NCI-H1930 (cell line): ENCODE results near the gene MLLT10.
A peak's percentile ranks its signal among the peaks of the same experiment; 100 is the strongest.
"Not testable (repeated sequence)": the region's sequence is repeated elsewhere in the genome, so short reads cannot be mapped to it uniquely, and the experiment has no call there.

Experiments used
- DNase-seq, 2 experiments: peaks; one replicate each; lab custom pipeline; 2025; lab: John Stamatoyannopoulos, UW

The MLLT10 gene

DNA sequence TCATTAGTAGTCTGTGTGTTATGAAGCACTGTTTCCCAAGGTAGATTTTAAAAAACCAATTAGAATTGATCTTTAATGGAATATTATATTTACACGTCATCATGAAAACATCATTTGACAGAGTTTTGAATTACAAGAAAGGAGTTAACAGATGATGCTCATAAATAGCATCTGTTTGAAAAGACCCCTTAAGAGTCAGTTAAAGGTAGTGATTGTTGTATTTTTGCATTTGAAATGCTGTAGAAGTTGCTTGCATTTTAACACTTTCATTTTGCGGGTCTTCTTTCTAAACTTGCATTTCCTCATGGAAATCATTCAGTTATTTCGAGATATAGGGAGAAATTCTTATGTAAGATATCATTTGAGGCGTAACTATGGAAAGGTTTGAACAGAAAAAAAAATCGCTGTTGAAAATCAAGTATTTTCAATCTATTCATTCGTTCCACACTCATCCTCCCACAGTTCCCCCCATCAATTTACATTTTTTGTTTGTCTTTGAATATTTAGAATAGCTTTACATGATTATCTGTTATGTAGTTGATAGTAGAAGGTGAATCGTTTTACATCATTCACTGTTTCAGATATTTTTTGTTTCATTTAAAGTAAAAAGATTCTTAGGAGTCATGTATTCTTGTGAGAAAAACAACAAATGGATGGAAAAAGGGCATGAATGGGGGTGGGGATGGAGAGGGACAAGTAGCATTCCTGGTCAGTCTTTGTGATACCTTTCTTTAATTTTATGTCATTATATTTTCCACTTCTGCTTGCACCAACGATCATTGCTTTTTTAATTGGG lies 5.6 kb upstream of the MLLT10 start:
- DNase-seq, result no peak

GRCh38 chr10:21529032-21529910 lies 4.8 kb upstream of the MLLT10 start:
- no peak for DNase-seq

GRCh38 chr10:21530168-21530567 lies 3.9 kb upstream of the MLLT10 start:
- no peak for DNase-seq

DNA sequence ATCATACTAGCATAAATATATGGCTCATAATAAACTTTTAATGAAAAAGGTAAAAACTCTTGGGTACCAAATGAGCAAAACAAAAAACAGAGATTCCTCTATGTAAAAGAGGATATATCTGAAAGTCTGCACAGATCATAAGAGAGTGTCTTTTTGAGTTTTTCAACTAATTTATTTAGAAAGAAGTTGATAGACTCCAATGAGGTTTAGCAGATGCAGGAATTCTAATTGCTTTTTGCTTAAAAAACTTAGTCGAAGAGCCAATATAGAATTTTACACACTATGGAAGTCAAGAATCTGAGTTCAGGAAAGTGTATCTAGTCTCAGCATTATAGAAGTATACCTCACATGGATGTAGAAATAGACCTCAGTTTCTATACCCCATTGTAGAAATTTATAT lies 3.4 kb upstream of the MLLT10 start:
- no peak for DNase-seq

DNA sequence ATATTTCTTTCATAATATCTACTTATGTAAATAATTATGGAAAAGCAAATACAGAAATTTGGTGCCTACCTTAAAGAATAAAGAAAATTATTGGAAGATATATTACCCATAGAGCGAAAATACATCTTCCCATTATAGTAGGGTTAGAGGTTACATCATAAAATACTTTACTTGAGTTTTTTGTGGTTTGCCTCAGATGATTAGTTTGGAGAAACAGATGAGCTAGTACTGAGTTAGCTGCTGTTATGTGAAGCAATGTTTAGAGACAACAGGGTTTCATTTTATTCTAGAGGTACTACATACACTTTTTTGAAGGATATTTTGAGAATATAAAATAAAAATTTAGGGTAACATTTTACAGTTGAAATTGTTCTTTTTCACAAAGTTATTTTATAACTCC lies 2.9 kb upstream of the MLLT10 start:
- DNase-seq, result no peak

DNA sequence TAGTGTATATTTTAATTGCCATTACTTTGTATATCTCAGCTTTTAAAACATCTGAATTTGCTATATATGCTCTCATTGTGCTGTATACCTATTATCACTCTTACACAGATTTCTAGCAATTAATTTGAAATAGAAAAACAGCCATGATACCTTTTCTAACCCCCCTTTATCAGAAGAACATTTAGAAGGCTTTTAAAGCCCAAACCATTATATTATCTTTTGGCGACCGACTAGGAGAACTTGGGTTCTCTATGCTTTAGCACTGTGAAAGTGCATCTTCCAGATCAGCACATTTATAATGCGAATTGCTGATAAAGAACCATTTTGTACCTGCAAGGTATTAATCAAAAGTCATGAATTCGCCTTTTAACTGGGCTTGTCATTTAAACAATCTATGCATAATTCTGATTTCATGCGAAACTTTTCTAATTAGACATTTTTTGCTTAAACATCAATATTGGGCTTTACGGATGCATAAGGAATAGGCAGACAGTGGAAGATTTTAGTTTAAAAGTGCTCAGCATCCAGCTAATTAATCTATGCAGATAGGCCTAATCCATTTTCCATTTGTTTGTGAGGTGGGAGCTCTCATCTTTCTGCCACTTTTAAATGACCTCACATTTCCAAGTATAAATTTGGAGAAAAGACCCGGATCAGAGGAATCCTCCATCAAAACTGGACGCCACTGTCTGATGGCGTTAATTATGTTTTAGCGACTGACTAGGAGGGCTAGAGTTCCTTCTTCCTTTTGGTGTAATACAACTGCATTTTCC lies 1.2 kb upstream of the MLLT10 start:
- DNase-seq, result no peak

GRCh38 chr10:21534280-21534586 lies 201 bp downstream of the MLLT10 start:
- DNase-seq, result no peak

GRCh38 chr10:21534604-21535493 lies 817 bp downstream of the MLLT10 start:
- peak in 1 of 2 experiments; percentile 9 for DNase-seq

GRCh38 chr10:21535494-21535965 lies 1.5 kb downstream of the MLLT10 start:
- DNase-seq, result no peak

- DNase-seq, result not testable (repeated sequence)
These were observed 1.9 kb downstream of the MLLT10 start for GRCh38 chr10:21535976-21536375.

DNA sequence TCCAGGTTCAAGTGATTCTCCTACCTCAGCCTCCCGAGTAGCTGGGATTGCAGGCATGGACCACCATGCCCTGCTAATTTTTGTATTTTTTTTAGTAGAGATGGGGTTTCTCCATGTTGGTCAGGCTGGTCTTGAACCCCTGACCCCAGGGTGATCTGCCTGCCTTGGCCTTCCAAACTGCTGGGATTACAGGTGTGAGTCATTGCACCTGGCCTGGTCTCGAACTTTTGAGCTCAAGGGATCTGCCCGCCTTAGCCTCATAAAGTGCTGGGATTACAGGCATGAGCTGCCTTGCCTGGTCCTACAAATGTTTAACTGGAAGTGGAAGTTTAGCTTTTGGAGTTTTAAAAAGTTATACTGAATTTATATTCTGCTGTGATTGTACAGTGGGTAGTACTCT lies 2.8 kb downstream of the MLLT10 start:
- DNase-seq, result no peak

GRCh38 chr10:21540701-21541100 lies 6.7 kb downstream of the MLLT10 start:
- DNase-seq, result not testable (repeated sequence)

- no peak for DNase-seq
These were observed 13.2 kb downstream of the MLLT10 start for GRCh38 chr10:21547246-21547645.

DNA sequence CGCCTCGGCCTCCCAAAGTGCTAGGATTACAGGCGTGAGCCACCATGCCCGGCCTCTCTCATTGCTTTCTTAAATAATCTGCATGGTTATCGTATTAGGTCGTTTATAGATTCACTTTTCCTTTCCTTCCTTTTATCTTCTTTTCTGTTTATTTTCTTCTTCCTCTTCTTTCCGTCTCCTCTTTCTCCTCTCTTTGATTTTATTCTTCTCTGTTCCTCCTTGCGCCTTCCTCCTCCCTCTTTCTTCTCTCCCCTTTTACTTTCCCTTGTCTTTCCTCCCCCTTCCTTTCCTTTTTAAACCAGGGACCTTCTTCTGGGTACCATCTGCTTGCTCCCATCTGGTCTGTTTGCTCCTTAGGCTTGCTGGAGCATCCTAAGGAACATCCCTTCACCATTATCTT lies 18.6 kb downstream of the MLLT10 start:
- DNase-seq, result no peak

DNA sequence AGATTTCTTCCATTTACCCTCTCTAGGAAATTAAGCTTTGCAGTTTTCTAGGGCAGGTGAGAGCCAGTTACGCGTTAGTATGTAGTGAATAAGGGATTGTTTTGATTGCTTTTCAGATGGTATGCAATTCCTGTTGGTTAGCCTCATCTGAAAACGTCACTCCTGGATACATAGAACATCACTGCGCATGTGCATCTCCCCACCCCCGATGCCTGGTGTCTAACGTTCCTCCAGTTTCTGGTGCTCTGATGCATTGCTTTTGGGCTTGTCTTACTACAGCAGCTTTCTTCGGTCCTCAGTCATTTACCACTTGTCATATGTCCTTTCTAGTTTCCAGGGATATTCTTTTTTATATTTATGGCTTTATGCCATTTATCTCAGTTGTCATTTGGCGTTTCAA lies 22.5 kb downstream of the MLLT10 start:
- no peak for DNase-seq

DNA sequence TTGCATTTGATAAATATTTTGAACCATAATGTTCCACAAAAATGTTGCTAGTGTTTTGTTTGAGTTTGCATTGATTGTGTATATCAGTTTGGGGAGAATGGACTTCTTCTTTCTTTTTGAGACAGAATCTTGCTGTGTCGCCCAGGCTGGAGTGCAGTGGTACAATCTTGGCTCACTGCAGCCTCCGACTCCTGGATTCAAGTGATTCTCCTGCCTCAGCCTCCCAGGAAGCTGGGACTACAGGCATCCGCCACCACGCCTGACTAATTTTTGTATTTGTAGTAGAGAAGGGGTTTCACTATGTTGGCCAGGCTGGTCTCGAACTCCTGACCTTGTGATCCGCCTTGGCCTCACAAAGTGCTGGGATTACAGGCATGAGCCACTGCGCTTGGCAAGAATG lies 25.0 kb downstream of the MLLT10 start:
- not testable (repeated sequence) for DNase-seq

- no peak for DNase-seq
These were observed 36.9 kb downstream of the MLLT10 start for GRCh38 chr10:21570761-21571521.

- DNase-seq, result no peak
These were observed 38.5 kb downstream of the MLLT10 start for GRCh38 chr10:21572578-21572977.

GRCh38 chr10:21574514-21574913 lies 40.5 kb downstream of the MLLT10 start:
- DNase-seq, result not testable (repeated sequence)

GRCh38 chr10:21579291-21579690 lies 45.3 kb downstream of the MLLT10 start:
- DNase-seq, result no peak

DNA sequence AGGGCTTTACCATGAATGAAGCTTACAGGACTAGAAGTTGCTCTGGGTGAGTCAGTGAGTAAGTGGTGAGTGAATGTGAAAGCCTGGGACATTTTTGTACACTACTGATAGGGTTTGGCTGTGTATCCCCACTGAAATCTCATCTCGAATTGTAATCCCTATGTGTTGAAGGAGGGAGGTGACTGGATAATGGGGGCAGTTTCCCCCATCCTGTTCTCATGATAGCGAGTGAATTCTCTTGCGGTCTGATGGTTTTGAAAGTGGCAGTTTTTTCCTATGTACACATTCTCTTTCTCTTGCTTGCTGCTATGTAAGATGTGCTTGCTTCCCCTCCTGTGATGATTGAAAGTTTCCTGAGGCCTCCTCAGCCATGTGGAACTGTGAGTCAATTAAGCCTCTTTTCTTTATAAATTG lies 47.4 kb downstream of the MLLT10 start:
- not testable (repeated sequence) for DNase-seq
